H9 (cell line): Measurements from ENCODE around the gene PTPRN2. TPM values are rescaled to one million over a fixed set of nuclear protein-coding genes. Genes with fewer than 3 reads are reported as not detected.

ENCODE experiments used
- DNase-seq: peaks from one replicate; pipeline ENCODE4 v3.0.0-alpha.2; 2017
- H2AFZ ChIP-seq: one replicate; pipeline ENCODE4 v1.6.1; 2013; ENCODE audit warnings: mild to moderate bottlenecking, low read length, control low read depth, moderate library complexity
- H2AK5ac ChIP-seq: 2 replicates; pipeline ENCODE4 v1.6.1; 2013; ENCODE audit warnings: low read length, control low read depth, mixed read lengths; ENCODE audit not compliant: insufficient read length
- H2BK120ac ChIP-seq: one replicate; pipeline ENCODE4 v1.6.1; 2013; ENCODE audit warnings: low read depth, mild to moderate bottlenecking, low read length, control low read depth, inconsistent platforms; ENCODE audit not compliant: poor library complexity, severe bottlenecking
- H2BK12ac ChIP-seq: 2 replicates; pipeline ENCODE4 v1.6.1; 2013; ENCODE audit warnings: low read length, control low read depth, mixed read lengths, low read depth; ENCODE audit not compliant: insufficient read length
- H2BK15ac ChIP-seq: 2 replicates; pipeline ENCODE4 v1.6.1; 2013; ENCODE audit warnings: low read depth, low read length, control low read depth
- H2BK20ac ChIP-seq: one replicate; pipeline ENCODE4 v1.6.1; 2013; ENCODE audit warnings: low read depth, mild to moderate bottlenecking, low read length, control low read depth, inconsistent platforms; ENCODE audit not compliant: poor library complexity, severe bottlenecking
- H2BK5ac ChIP-seq: 2 replicates; pipeline ENCODE4 v1.6.1; 2013; ENCODE audit warnings: low read length, control low read depth, mixed read lengths; ENCODE audit not compliant: insufficient read length
- H3K14ac ChIP-seq: 2 replicates; pipeline ENCODE4 v1.6.1; 2013; ENCODE audit warnings: low read length, control low read depth; ENCODE audit not compliant: insufficient read depth
- H3K18ac ChIP-seq: 2 replicates; pipeline ENCODE4 v1.6.1; 2013; ENCODE audit warnings: low read depth, mild to moderate bottlenecking, mixed read lengths, low read length, control low read depth; ENCODE audit not compliant: insufficient read length
- H3K23ac ChIP-seq: 2 replicates; pipeline ENCODE4 v1.6.1; 2013; ENCODE audit warnings: low read length, control low read depth, mixed read lengths, low read depth; ENCODE audit not compliant: insufficient read length
- H3K23me2 ChIP-seq: 2 replicates; pipeline ENCODE4 v1.6.1; 2013; ENCODE audit warnings: low read depth, mild to moderate bottlenecking, mixed read lengths, low read length, control low read depth; ENCODE audit not compliant: insufficient read length, poor library complexity, severe bottlenecking
- H3K27ac ChIP-seq: 2 replicates; pipeline ENCODE4 v1.5.1; 2013; ENCODE audit warnings: low read length, control low read depth, mixed read lengths, low read depth; ENCODE audit not compliant: insufficient read length
- H3K27me3 ChIP-seq: 2 replicates; pipeline ENCODE4 v1.6.1; 2013; ENCODE audit warnings: low read length, control low read depth, inconsistent platforms; ENCODE audit not compliant: insufficient read depth
- H3K4ac ChIP-seq: 2 replicates; pipeline ENCODE4 v1.6.1; 2013; ENCODE audit warnings: low read depth, mild to moderate bottlenecking, control low read depth, inconsistent platforms, low read length, moderate library complexity
- H3K4me1 ChIP-seq: 2 replicates; pipeline ENCODE4 v1.6.1; 2013; ENCODE audit warnings: low read length, control low read depth, inconsistent platforms; ENCODE audit not compliant: insufficient read depth
- H3K4me2 ChIP-seq: 2 replicates; pipeline ENCODE4 v1.6.1; 2013; ENCODE audit warnings: low read length, control low read depth, mixed read lengths; ENCODE audit not compliant: insufficient read length, insufficient read depth
- H3K56ac ChIP-seq: 2 replicates; pipeline ENCODE4 v1.6.1; 2013; ENCODE audit warnings: low read depth, mild to moderate bottlenecking, mixed read lengths, low read length, control low read depth; ENCODE audit not compliant: insufficient read length
- H3K79me1 ChIP-seq: 2 replicates; pipeline ENCODE4 v1.6.1; 2013; ENCODE audit warnings: low read depth, mild to moderate bottlenecking, moderate library complexity, low read length, control low read depth, inconsistent platforms; ENCODE audit not compliant: insufficient read depth, poor library complexity, severe bottlenecking
- H3K79me2 ChIP-seq: 2 replicates; pipeline ENCODE4 v1.6.1; 2013; ENCODE audit warnings: low read length, control low read depth, inconsistent platforms; ENCODE audit not compliant: insufficient read depth
- H3K9ac ChIP-seq: 2 replicates; pipeline ENCODE4 v1.6.1; 2013; ENCODE audit warnings: low read length, control low read depth, mixed read lengths; ENCODE audit not compliant: insufficient read length; ENCODE audit errors: extremely low read depth
- H3K9me3 ChIP-seq: one replicate; pipeline ENCODE4 v1.6.1; 2013; ENCODE audit warnings: low read depth, low read length, inconsistent platforms; ENCODE audit not compliant: control insufficient read depth
- H3T11ph ChIP-seq: one replicate; pipeline ENCODE4 v1.6.1; 2013; ENCODE audit warnings: mild to moderate bottlenecking, low read length, control low read depth, inconsistent platforms
- H4K20me1 ChIP-seq: one replicate; pipeline ENCODE4 v1.6.1; 2013; ENCODE audit not compliant: control insufficient read depth, insufficient read length, insufficient read depth
- H4K5ac ChIP-seq: 2 replicates; pipeline ENCODE4 v1.6.1; 2013; ENCODE audit warnings: low read depth, mild to moderate bottlenecking, mixed read lengths, low read length, control low read depth; ENCODE audit not compliant: insufficient read length
- H4K8ac ChIP-seq: replicated peaks from 2 replicates; pipeline ENCODE4 v1.6.1; 2013; ENCODE audit warnings: low read length, control low read depth, mixed read lengths, low read depth; ENCODE audit not compliant: insufficient read length
- H4K91ac ChIP-seq: 2 replicates; pipeline ENCODE4 v1.6.1; 2013; ENCODE audit warnings: low read depth, mild to moderate bottlenecking, moderate library complexity, mixed read lengths, low read length, control low read depth; ENCODE audit not compliant: insufficient read length
- H3K27ac Mint-ChIP-seq, 3 experiments: 2 replicates in 2 of 3; 3 replicates in 1 of 3; pipeline ENCODE4 v1.8.0; 2020 to 2021; ENCODE audit warnings: mixed read lengths in 3 of 3, mild to moderate bottlenecking in 1 of 3, moderate library complexity in 1 of 3
- H3K27me3 Mint-ChIP-seq: 2 replicates; pipeline ENCODE4 v1.8.0; 2021; ENCODE audit warnings: low read depth, mild to moderate bottlenecking, moderate library complexity, mixed read lengths
- H3K36me3 Mint-ChIP-seq, 3 experiments: 2 replicates in 2 of 3; 3 replicates in 1 of 3; pipeline ENCODE4 v1.8.0; 2020 to 2021; ENCODE audit warnings: low read depth in 3 of 3, mixed read lengths in 3 of 3; ENCODE audit not compliant: insufficient read depth in 1 of 3
- H3K4me1 Mint-ChIP-seq, 2 experiments: 2 replicates each; pipeline ENCODE4 v1.8.0; 2020; ENCODE audit warnings: mixed read lengths in 2 of 2
- H3K4me3 Mint-ChIP-seq, 2 experiments: 2 replicates in 1 of 2; 3 replicates in 1 of 2; pipeline ENCODE4 v1.8.0; 2020 to 2021; ENCODE audit warnings: mild to moderate bottlenecking in 2 of 2, mixed read lengths in 2 of 2, moderate library complexity in 1 of 2
- H3K9me3 Mint-ChIP-seq, 2 experiments: 2 replicates in 1 of 2; 3 replicates in 1 of 2; pipeline ENCODE4 v1.8.0; 2020; ENCODE audit warnings: mild to moderate bottlenecking in 2 of 2, mixed read lengths in 2 of 2, moderate library complexity in 1 of 2
- CTCF ChIP-seq: fragments of 200-600 bp; sonication (generic); conservative IDR thresholded peaks from 3 replicates; pipeline ENCODE4 v1.8.0; 2021; ENCODE audit warnings: antibody characterized with exemption, mild to moderate bottlenecking
- WGBS: extraction: QIAGEN DNeasy Blood & Tissue Kit; methylation state at CpG from one replicate; pipeline ENCODE4 v1.1.7; 2013; ENCODE audit warnings: missing lambda C conversion rate, low lambda C conversion rate, mixed read lengths; ENCODE audit not compliant: insufficient read length; ENCODE audit errors: extremely low coverage; 5-methylcytosine and 5-hydroxymethylcytosine counted together
- total RNA-seq: library from RNA; stranded (reverse); gene quantifications from 2 replicates; pipeline ENCODE4 v1.2.1, GENCODE V29; 2021

Gene PTPRN2
- total RNA-seq, 1 experiment from 2014 or later, result 5.2 TPM

- no CpG with 5 or more reads among the region's 14 CpGs for WGBS
These were observed 985.0 kb downstream of the PTPRN2 start for GRCh38 chr7:157602581-157602980.

More at GRCh38 chr7:157602581-157602980, 985.0 kb downstream of the PTPRN2 start:
- H2BK12ac ChIP-seq, result no peak overlapping the region
- no peaks in the 10 kb centered on the region for H3K9me3 Mint-ChIP-seq
- no peak overlapping the region for H3K14ac ChIP-seq
- H2AFZ ChIP-seq, result no peak overlapping the region
- no peak overlapping the region for H3K27ac Mint-ChIP-seq
- H3K36me3 Mint-ChIP-seq, result no peaks in the 10 kb centered on the region
- no peak for DNase-seq
- H3K27ac ChIP-seq, result no peak overlapping the region
- H2BK120ac ChIP-seq, result no peak overlapping the region
- peaks cover 97% of the 10 kb centered on the region for H3K27me3 Mint-ChIP-seq
- peaks cover 2% of the 10 kb centered on the region for H4K20me1 ChIP-seq
- no peaks in the 10 kb centered on the region for H3K9me3 ChIP-seq
- no peak overlapping the region for H3K56ac ChIP-seq
- H3K27me3 ChIP-seq, result peaks cover 28% of the 10 kb centered on the region; the same call in 1 of the 2 replicates
- no peak overlapping the region for H3K9ac ChIP-seq
- TF ChIP-seq CTCF, result no peak
- no peak overlapping the region for H3K23ac ChIP-seq
- no peak overlapping the region for H2BK20ac ChIP-seq
- no peaks in the 10 kb centered on the region for H3K4me1 ChIP-seq
- H4K91ac ChIP-seq, result no peak overlapping the region
- no peak overlapping the region for H2BK5ac ChIP-seq
- H3T11ph ChIP-seq, result no peak overlapping the region
- no peaks in the 10 kb centered on the region for H3K79me1 ChIP-seq
- no peak overlapping the region for H3K18ac ChIP-seq
- H4K5ac ChIP-seq, result no peak overlapping the region
- H2AK5ac ChIP-seq, result no peak overlapping the region
- no peak overlapping the region for H3K4me2 ChIP-seq
- no peaks in the 10 kb centered on the region for H3K23me2 ChIP-seq
- H4K8ac ChIP-seq, result no peak overlapping the region
- no peak overlapping the region for H3K4ac ChIP-seq
- H3K4me1 Mint-ChIP-seq, result no peaks in the 10 kb centered on the region
- H2BK15ac ChIP-seq, result no peak overlapping the region
- H3K4me3 Mint-ChIP-seq, result no peak overlapping the region
- no peaks in the 10 kb centered on the region for H3K79me2 ChIP-seq
